ENCODE data around the gene OR5D16.

GRCh38 chr11:55806248-55806647 lies 32.3 kb upstream of the OR5D16 start:
- TF ChIP-seq CTCF (conservative IDR thresholded peaks at IDR 0.05) (no peak), EZH2 (IDR thresholded peaks at IDR 0.05; ENCODE audit: low read depth) (no peak)
